BLaER1 treated with 17β-estradiol and CSF1 and Interleukin-3, amounts not matched to agents 10 nM and 100 nM (cell line): ENCODE data around the gene SMIM35.
"Not testable (repeated sequence)": the region's sequence is repeated elsewhere in the genome, so short reads cannot be mapped to it uniquely, and the experiment has no call there.

Experiments
- H3K27ac ChIP-seq, 11 experiments: shearing (Covaris generic); formaldehyde crosslinking; 2 replicates each; pipeline ENCODE4 v1.8.1; 2022
- H3K27me3 ChIP-seq, 11 experiments: shearing (Covaris generic); formaldehyde crosslinking; 2 replicates each; pipeline ENCODE4 v1.8.1; 2022
- H3K36me3 ChIP-seq, 11 experiments: shearing (Covaris generic); formaldehyde crosslinking; 2 replicates each; pipeline ENCODE4 v1.8.1; 2022
- H3K4me1 ChIP-seq, 10 experiments: shearing (Covaris generic); formaldehyde crosslinking; 2 replicates each; pipeline ENCODE4 v1.8.1; 2022
- H3K4me2 ChIP-seq, 11 experiments: shearing (Covaris generic); formaldehyde crosslinking; 2 replicates each; pipeline ENCODE4 v1.8.1; 2022
- H3K4me3 ChIP-seq, 10 experiments: shearing (Covaris generic); formaldehyde crosslinking; 2 replicates each; pipeline ENCODE4 v1.8.1; 2022
- H3K9ac ChIP-seq, 11 experiments: shearing (Covaris generic); formaldehyde crosslinking; 2 replicates each; pipeline ENCODE4 v1.8.1; 2022
- H3K9me3 ChIP-seq, 11 experiments: shearing (Covaris generic); formaldehyde crosslinking; replicated peaks in 1 of 11; 2 replicates each; pipeline ENCODE4 v1.8.1; 2022
- H4K20me1 ChIP-seq, 11 experiments: shearing (Covaris generic); formaldehyde crosslinking; 2 replicates each; pipeline ENCODE4 v1.8.1; 2022
- Cebpa-rat ChIP-seq, 11 experiments: shearing (Covaris generic); IDR thresholded peaks; 2 replicates each; pipeline ENCODE4 v1.8.1; 2022

SMIM35 gene

GRCh38 chr11:118065384-118065783 lies 21.4 kb downstream of the SMIM35 start:
- no peak overlapping the region for H3K27ac ChIP-seq
- no peak overlapping the region for H3K4me3 ChIP-seq
- H3K4me2 ChIP-seq: no peak overlapping the region
- no peak for TF ChIP-seq Cebpa-rat (IDR thresholded peaks at IDR 0.05)
- H3K27me3 ChIP-seq: no peaks in the 10 kb centered on the region
- peaks cover 0 to 15% (median 0%) of the 10 kb centered on the region in 10 experiments; a peak in 4 of 20 replicates for H3K4me1 ChIP-seq
- H4K20me1 ChIP-seq: no peaks in the 10 kb centered on the region
- no peak overlapping the region for H3K9ac ChIP-seq
- H3K9me3 ChIP-seq: no peaks in the 10 kb centered on the region
- H3K36me3 ChIP-seq: no peaks in the 10 kb centered on the region

- Histone ChIP-seq H3K36me3 (no peaks in the 10 kb centered on the region), H3K9me3 (no peaks in the 10 kb centered on the region)
- no peak for TF ChIP-seq Cebpa-rat (IDR thresholded peaks at IDR 0.05)
Measured at GRCh38 chr11:118064956-118065355, 21.8 kb downstream of the SMIM35 start.

GRCh38 chr11:118062631-118063030 lies 24.1 kb downstream of the SMIM35 start:
- H3K27ac ChIP-seq, H3K27me3 ChIP-seq: not testable (repeated sequence)

More at GRCh38 chr11:118064956-118065355, 21.8 kb downstream of the SMIM35 start:
- H4K20me1 ChIP-seq: no peaks in the 10 kb centered on the region
- H3K4me1 ChIP-seq: peaks cover 0 to 18% (median 0%) of the 10 kb centered on the region in 10 experiments; a peak in 4 of 20 replicates
- H3K4me2 ChIP-seq: no peak overlapping the region
- H3K9ac ChIP-seq: no peak overlapping the region
- H3K27ac ChIP-seq: no peak overlapping the region
- no peak overlapping the region for H3K4me3 ChIP-seq
- H3K27me3 ChIP-seq: no peaks in the 10 kb centered on the region

GRCh38 chr11:118062181-118062580 lies 24.6 kb downstream of the SMIM35 start:
- H4K20me1 ChIP-seq, H3K9ac ChIP-seq, H3K27me3 ChIP-seq, H3K4me3 ChIP-seq, H3K9me3 ChIP-seq, H3K36me3 ChIP-seq, H3K27ac ChIP-seq: not testable (repeated sequence)
- Histone ChIP-seq H3K4me2 (peak overlapping the region in 2 of 11 experiments; percentile 67 to 68; a peak in 2 of 22 replicates), H3K4me1 (peaks cover 0 to 20% (median 0%) of the 10 kb centered on the region in 10 experiments; a peak in 5 of 20 replicates)

More at GRCh38 chr11:118062631-118063030, 24.1 kb downstream of the SMIM35 start:
- not testable (repeated sequence) for H3K36me3 ChIP-seq, H3K9ac ChIP-seq, H3K4me2 ChIP-seq, H3K4me3 ChIP-seq, H4K20me1 ChIP-seq, H3K9me3 ChIP-seq
- peaks cover 0 to 20% (median 0%) of the 10 kb centered on the region in 10 experiments; a peak in 5 of 20 replicates for H3K4me1 ChIP-seq

- Histone ChIP-seq H3K4me1 (peaks cover 0 to 20% (median 0%) of the 10 kb centered on the region in 10 experiments; a peak in 5 of 20 replicates), H3K27me3 (no peaks in the 10 kb centered on the region), H3K9ac (no peak overlapping the region), H3K36me3 (no peaks in the 10 kb centered on the region), H4K20me1 (no peaks in the 10 kb centered on the region), H3K27ac (no peak overlapping the region), H3K4me3 (no peak overlapping the region), H3K9me3 (no peaks in the 10 kb centered on the region), H3K4me2 (peak overlapping the region in 2 of 11 experiments; percentile 67 to 68; a peak in 4 of 22 replicates)
- TF ChIP-seq Cebpa-rat (IDR thresholded peaks at IDR 0.05): no peak
Measured at GRCh38 chr11:118061586-118062125, 25.1 kb downstream of the SMIM35 start.

GRCh38 chr11:118060869-118061268 lies 25.9 kb downstream of the SMIM35 start:
- H3K36me3 ChIP-seq: no peaks in the 10 kb centered on the region
- H3K9me3 ChIP-seq: no peaks in the 10 kb centered on the region
- TF ChIP-seq Cebpa-rat (IDR thresholded peaks at IDR 0.05): no peak
- no peaks in the 10 kb centered on the region for H4K20me1 ChIP-seq
- H3K27me3 ChIP-seq: no peaks in the 10 kb centered on the region
- H3K4me1 ChIP-seq: peaks cover 0 to 20% (median 0%) of the 10 kb centered on the region in 10 experiments; a peak in 5 of 20 replicates
- no peak overlapping the region for H3K27ac ChIP-seq
- peak overlapping the region in 2 of 11 experiments; percentile 67 to 68; a peak in 4 of 22 replicates for H3K4me2 ChIP-seq
- no peak overlapping the region for H3K9ac ChIP-seq
- no peak overlapping the region for H3K4me3 ChIP-seq

- TF ChIP-seq Cebpa-rat (IDR thresholded peaks at IDR 0.05): no peak
- Histone ChIP-seq H3K27me3 (no peaks in the 10 kb centered on the region), H3K4me2 (peak overlapping the region in 2 of 11 experiments; percentile 67 to 68; a peak in 2 of 22 replicates), H3K4me1 (peaks cover 0 to 20% (median 0%) of the 10 kb centered on the region in 10 experiments; a peak in 5 of 20 replicates), H3K9ac (no peak overlapping the region), H3K27ac (no peak overlapping the region), H3K9me3 (no peaks in the 10 kb centered on the region), H3K4me3 (no peak overlapping the region), H3K36me3 (no peaks in the 10 kb centered on the region), H4K20me1 (no peaks in the 10 kb centered on the region)
Measured at GRCh38 chr11:118060081-118060661, 26.6 kb downstream of the SMIM35 start.

- no peaks in the 10 kb centered on the region for H4K20me1 ChIP-seq
- H3K9me3 ChIP-seq: no peaks in the 10 kb centered on the region
- H3K4me1 ChIP-seq: peaks cover 0 to 20% (median 0%) of the 10 kb centered on the region in 10 experiments; a peak in 5 of 20 replicates
- H3K9ac ChIP-seq: no peak overlapping the region
- no peaks in the 10 kb centered on the region for H3K27me3 ChIP-seq
- no peak overlapping the region for H3K27ac ChIP-seq
- no peak overlapping the region for H3K4me2 ChIP-seq
- no peaks in the 10 kb centered on the region for H3K36me3 ChIP-seq
- no peak overlapping the region for H3K4me3 ChIP-seq
- no peak for TF ChIP-seq Cebpa-rat (IDR thresholded peaks at IDR 0.05)
Measured at GRCh38 chr11:118059246-118059940, 27.4 kb downstream of the SMIM35 start.

GRCh38 chr11:118058311-118059245 lies 28.2 kb downstream of the SMIM35 start:
- Histone ChIP-seq H3K4me3 (no peak overlapping the region), H3K36me3 (no peaks in the 10 kb centered on the region), H3K9me3 (no peaks in the 10 kb centered on the region), H4K20me1 (no peaks in the 10 kb centered on the region), H3K4me2 (no peak overlapping the region), H3K4me1 (peaks cover 0 to 20% (median 0%) of the 10 kb centered on the region in 10 experiments; a peak in 5 of 20 replicates), H3K27ac (no peak overlapping the region), H3K9ac (no peak overlapping the region), H3K27me3 (no peaks in the 10 kb centered on the region)
- no peak for TF ChIP-seq Cebpa-rat (IDR thresholded peaks at IDR 0.05)
